HL-60 (cell line): Measurements from ENCODE around the gene MASP2.
"Not testable (repeated sequence)": the region's sequence is repeated elsewhere in the genome, so short reads cannot be mapped to it uniquely, and the experiment has no call there.

Experiments used
- DNase-seq, 2 experiments: peaks; one replicate each; pipeline ENCODE4 v3.0.0-alpha.2; 2010 to 2020; ENCODE audit warnings: low read depth in 1 of 2, low spot score in 1 of 2
- H3K27ac ChIP-seq: fragments of 250-450 bp; sonication (Bioruptor Pico); replicated peaks from 2 replicates; pipeline ENCODE4 v1.5.1; 2020; ENCODE audit warnings: mild to moderate bottlenecking, moderate library complexity
- H3K27me3 ChIP-seq: fragments of 250-450 bp; sonication (Bioruptor Pico); 2 replicates; pipeline ENCODE4 v1.5.1; 2021; ENCODE audit warnings: mild to moderate bottlenecking, moderate library complexity; ENCODE audit not compliant: insufficient read depth, poor library complexity, severe bottlenecking
- H3K4me3 ChIP-seq: replicated peaks from 2 replicates; pipeline ENCODE4 v1.5.1; 2011; ENCODE audit warnings: mild to moderate bottlenecking, control low read depth, low read length; ENCODE audit not compliant: insufficient read depth
- CTCF ChIP-seq: IDR thresholded peaks from one replicate; pipeline ENCODE4 v1.5.1; 2011; ENCODE audit warnings: low read length, control low read depth, inconsistent platforms; ENCODE audit not compliant: insufficient read depth
- GABPA ChIP-seq: IDR thresholded peaks from 2 replicates; pipeline ENCODE4 v1.6.1; 2012; ENCODE audit warnings: low read depth
- POLR2AphosphoS5 ChIP-seq: IDR thresholded peaks from 2 replicates; pipeline ENCODE4 v1.6.1; 2012; ENCODE audit warnings: low read depth
- REST ChIP-seq: IDR thresholded peaks from 2 replicates; pipeline ENCODE4 v1.6.1; 2012; ENCODE audit warnings: low read depth; ENCODE audit not compliant: insufficient replicate concordance
- SPI1 ChIP-seq: IDR thresholded peaks from 2 replicates; pipeline ENCODE4 v1.6.1; 2012; ENCODE audit warnings: low read depth, mild to moderate bottlenecking, borderline replicate concordance

Gene MASP2

GRCh38 chr1:11052839-11053757 lies 6.1 kb upstream of the MASP2 start:
- peak; percentile 33 for DNase-seq
- Histone ChIP-seq H3K27ac (no peak overlapping the region), H3K27me3 (no peaks in the 10 kb centered on the region), H3K4me3 (no peak overlapping the region)
- no peak for TF ChIP-seq CTCF
- TF ChIP-seq POLR2AphosphoS5, result peak; percentile 72

GRCh38 chr1:11051781-11052511 lies 4.9 kb upstream of the MASP2 start:
- peak; percentile 86 for TF ChIP-seq GABPA
- TF ChIP-seq REST, result peak; percentile 3
- TF ChIP-seq SPI1, result no peak; the same call in 1 of the 2 replicates
- peak; percentile 41 for TF ChIP-seq POLR2AphosphoS5
- H3K4me3 ChIP-seq, result no peak overlapping the region
- peak overlapping the region; percentile 68 for H3K27ac ChIP-seq
- DNase-seq, result peak; percentile 67 to 86
- no peaks in the 10 kb centered on the region for H3K27me3 ChIP-seq

- H3K27ac ChIP-seq, result peak overlapping the region; percentile 68
- H3K4me3 ChIP-seq, DNase-seq, H3K27me3 ChIP-seq: not testable (repeated sequence)
Observed at GRCh38 chr1:11051121-11051520, 4.1 kb upstream of the MASP2 start.

GRCh38 chr1:11046270-11046566 lies 821 bp downstream of the MASP2 start:
- Histone ChIP-seq H3K27me3 (no peaks in the 10 kb centered on the region), H3K4me3 (no peak overlapping the region), H3K27ac (no peak overlapping the region)
- no peak for DNase-seq
- TF ChIP-seq SPI1 (no peak), POLR2AphosphoS5 (no peak), GABPA (no peak), CTCF (no peak), REST (no peak)
